HepG2 (cell line): ENCODE data around the gene ZNF792. TPM values are rescaled to one million over a fixed set of nuclear protein-coding genes. Genes with fewer than 3 reads are reported as not detected.
A peak's percentile ranks its signal among the peaks of the same experiment; 100 is the strongest.

Experiments used
- ATAC-seq: fragments of 200-7000 bp; cut with Tn5 transposase; 3 replicates; pipeline ENCODE4 v1.9.1; 2020; ENCODE audit warnings: mild to moderate bottlenecking, moderate library complexity
- BruUV-seq: library from RNA; stranded (reverse); fragments of 400-500 nt; replicated peaks from 2 replicates; lab custom pipeline; 2021; lab: Mats Ljungman, UMichigan
- CTCF ChIA-PET: fragments of 300-600 bp; formaldehyde crosslinking; extraction: SDS; loops from one replicate; lab custom pipeline; 2021; ENCODE audit warnings: low total read pairs, inconsistent platforms, low intra/inter-chr PET ratio; lab: Yijun Ruan, JAX
- POLR2A ChIA-PET: fragments of 350-600 bp; sonication (Branson Sonifier 250); formaldehyde crosslinking; loops from one replicate; lab custom pipeline; 2020; ENCODE audit warnings: antibody characterized with exemption, inconsistent platforms; lab: Yijun Ruan, JAX
- DNase-seq: peaks from one replicate; pipeline ENCODE4 v3.0.0-alpha.2; 2015; ENCODE audit warnings: low spot score
- FAIRE-seq: peaks from 3 replicates; lab custom pipeline; 2011; peaks lifted over from hg19 to GRCh38; lab: Jason Lieb, UNC
- H2AFZ ChIP-seq: one replicate; pipeline ENCODE4 v1.6.1; 2011; ENCODE audit warnings: low read length, inconsistent platforms
- H3K27ac ChIP-seq: fragments of 300-600 bp; 3 replicates; pipeline ENCODE4 v1.8.0; 2011; ENCODE audit warnings: mixed run types, mild to moderate bottlenecking, mixed read lengths, low read length, inconsistent platforms; ENCODE audit not compliant: insufficient read depth; ENCODE audit errors: extremely low read length
- H3K27me3 ChIP-seq, 2 experiments: fragments of 200-600 bp in 1 of 2; 2 replicates in 1 of 2; 3 replicates in 1 of 2; pipeline versions ENCODE4 v1.6.0 to v1.8.0; 2011; ENCODE audit warnings: low read length in 2 of 2, mild to moderate bottlenecking in 2 of 2, moderate library complexity in 2 of 2, inconsistent platforms in 1 of 2; ENCODE audit not compliant: insufficient read depth in 2 of 2, control insufficient read depth in 1 of 2
- H3K36me3 ChIP-seq, 2 experiments: fragments of 200-600 bp in 1 of 2; replicated peaks in 1 of 2; 2 replicates in 1 of 2; 3 replicates in 1 of 2; pipeline versions ENCODE4 v1.5.1 to v1.8.0; 2011; ENCODE audit warnings: low read length in 2 of 2, inconsistent platforms in 1 of 2; ENCODE audit not compliant: insufficient read depth in 2 of 2, control insufficient read depth in 1 of 2
- H3K4me1 ChIP-seq: 2 replicates; pipeline ENCODE4 v1.5.1; 2012; ENCODE audit warnings: low read length, inconsistent platforms; ENCODE audit not compliant: insufficient read depth
- H3K4me2 ChIP-seq: 2 replicates; pipeline ENCODE4 v1.6.0; 2011; ENCODE audit warnings: low read depth, low read length, inconsistent platforms
- H3K4me3 ChIP-seq, 3 experiments: fragments of 200-600 bp in 1 of 3; sonication (generic), shearing (Covaris generic) in 1 of 3; replicated peaks in 1 of 3; 2 replicates each; pipeline ENCODE4 v1.5.1; 2011 to 2016; ENCODE audit warnings: low read length in 3 of 3, inconsistent platforms in 2 of 3, low read depth in 2 of 3, mild to moderate bottlenecking in 2 of 3, control low read depth in 1 of 3, mixed read lengths in 1 of 3; ENCODE audit not compliant: insufficient read depth in 1 of 3
- H3K79me2 ChIP-seq: one replicate; pipeline ENCODE4 v1.6.1; 2011; ENCODE audit warnings: low read length, inconsistent platforms; ENCODE audit not compliant: insufficient read depth
- H3K9ac ChIP-seq: 2 replicates; pipeline ENCODE4 v1.6.0; 2011; ENCODE audit warnings: mild to moderate bottlenecking, low read depth, low read length, inconsistent platforms; ENCODE audit not compliant: insufficient read depth
- H3K9me3 ChIP-seq: 2 replicates; pipeline ENCODE4 v1.5.1; 2012; ENCODE audit warnings: mild to moderate bottlenecking, low read length
- H4K20me1 ChIP-seq: 2 replicates; pipeline ENCODE4 v1.6.0; 2011; ENCODE audit warnings: inconsistent platforms, mild to moderate bottlenecking, low read length, moderate library complexity; ENCODE audit not compliant: insufficient read depth
- GABPB1 ChIP-seq: IDR thresholded peaks from 2 replicates; pipeline ENCODE4 v1.6.1; 2016; ENCODE audit warnings: mild to moderate bottlenecking, missing genetic modification reagents, moderate library complexity, missing compliant biosample characterization
- GFI1 ChIP-seq: sonication (generic); formaldehyde crosslinking; IDR thresholded peaks from 2 replicates; pipeline ENCODE4 v1.5.0; 2020; ENCODE audit warnings: missing genetic modification reagents, mild to moderate bottlenecking, borderline replicate concordance
- NR3C1 ChIP-seq: sonication (generic); formaldehyde crosslinking; IDR thresholded peaks from 2 replicates; pipeline ENCODE4 v1.4.0; 2020; ENCODE audit warnings: missing genetic modification reagents
- POLR2A ChIP-seq, 2 experiments: IDR thresholded peaks; 2 replicates each; pipeline ENCODE4 v1.6.1; 2011; ENCODE audit warnings: low read depth in 2 of 2, low read length in 2 of 2, mild to moderate bottlenecking in 1 of 2, moderate library complexity in 1 of 2; ENCODE audit not compliant: insufficient read depth in 1 of 2
- POLR2G ChIP-seq: fragments of 200-400 bp; formaldehyde crosslinking; IDR thresholded peaks from 2 replicates; pipeline ENCODE4 v1.6.1; 2018; ENCODE audit warnings: mild to moderate bottlenecking, low read depth, low read length, moderate library complexity
- PRPF4 ChIP-seq: fragments of 200-400 bp; formaldehyde crosslinking; IDR thresholded peaks from 2 replicates; pipeline ENCODE4 v1.6.1; 2016; ENCODE audit warnings: low read length, low read depth; ENCODE audit not compliant: poor library complexity, severe bottlenecking
- SAFB2 ChIP-seq: sonication (generic); formaldehyde crosslinking; IDR thresholded peaks from 2 replicates; pipeline ENCODE4 v1.5.1; 2020; ENCODE audit warnings: missing genetic modification reagents, low read depth, mild to moderate bottlenecking, borderline replicate concordance
- TBX2 ChIP-seq: sonication (generic); formaldehyde crosslinking; IDR thresholded peaks from 2 replicates; pipeline ENCODE4 v1.5.0; 2020; ENCODE audit warnings: missing genetic modification reagents, mild to moderate bottlenecking, borderline replicate concordance
- WIZ ChIP-seq: sonication (generic); formaldehyde crosslinking; IDR thresholded peaks from 2 replicates; pipeline ENCODE4 v1.5.1; 2020; ENCODE audit warnings: mild to moderate bottlenecking, missing genetic modification reagents
- ZBTB38 ChIP-seq: sonication (generic); formaldehyde crosslinking; IDR thresholded peaks from 2 replicates; pipeline ENCODE4 v1.5.1; 2020; ENCODE audit warnings: mild to moderate bottlenecking, missing genetic modification reagents
- ZNF547 ChIP-seq: sonication (generic); formaldehyde crosslinking; IDR thresholded peaks from 2 replicates; pipeline ENCODE4 v1.5.1; 2020; ENCODE audit warnings: mild to moderate bottlenecking, missing genetic modification reagents
- ZNF768 ChIP-seq: sonication (generic); formaldehyde crosslinking; IDR thresholded peaks from 2 replicates; pipeline ENCODE4 v1.4.0; 2020; ENCODE audit warnings: missing genetic modification reagents
- ZSCAN29 ChIP-seq: sonication (generic); formaldehyde crosslinking; conservative IDR thresholded peaks from 2 replicates; pipeline ENCODE4 v1.4.0; 2020; ENCODE audit warnings: mild to moderate bottlenecking, missing genetic modification reagents
- WGBS: methylation state at CpG from one replicate; pipeline ENCODE4 v1.1.6; 2017; ENCODE audit warnings: low lambda C conversion rate; 5-methylcytosine and 5-hydroxymethylcytosine counted together
- in situ Hi-C: cut with HindIII; loops from 2 replicates; pipeline ENCODE4 v1.10.0; 2017; ENCODE audit warnings: low pct_unique_long_range_greater_than_20kb; ENCODE audit not compliant: extremely low pct_ligation_motif_present
- intact Hi-C: fragments of 100-400 bp; cut with micrococcal nuclease; formaldehyde crosslinking; loops from one replicate; pipeline ENCODE4 v1.10.0; 2022; ENCODE audit not compliant: unreplicated experiment
- polyA plus RNA-seq, 8 experiments: library from polyadenylated mRNA; depleted of rRNA in 3 of 8; stranded (reverse) in 7 of 8; unstranded in 1 of 8; fragments of >200 nt; fragmentation: Illumina TruSeq in 4 of 8; extraction: Trizol in 4 of 8; gene quantifications; 2 replicates each; pipeline versions ENCODE4 v1.2.1 to v1.2.3, GENCODE V29; 2011 to 2016; ENCODE audit warnings: low read depth in 4 of 8, missing spikeins in 1 of 8, mixed read lengths in 1 of 8; ENCODE audit not compliant: insufficient read depth in 1 of 8
- total RNA-seq, 5 experiments: library from RNA; depleted of rRNA; stranded (reverse); fragments of >200 nt; fragmentation: Illumina TruSeq; extraction: Trizol; gene quantifications; 2 replicates each; pipeline ENCODE4 v1.2.3, GENCODE V29; 2016; ENCODE audit warnings: low read depth in 1 of 5
- TF ChIP-seq, protein P1 (sequence below): sonication (generic); formaldehyde crosslinking; IDR thresholded peaks from 2 replicates; pipeline ENCODE4 v1.8.1; 2023; ENCODE audit warnings: missing genetic modification reagents, mild to moderate bottlenecking, borderline replicate concordance

The ZNF792 gene
- total and polyA plus RNA-seq, 2 of the 13 experiments (the other 11 are each of a cell fraction or from before 2014, with no cell fraction given): 5.5 to 11.5 TPM

GRCh38 chr19:35013041-35013819, 49.2 kb upstream of the ZNF792 start (continued):
- TF ChIP-seq ZNF547 (CRISPR knock-in tag) (0 out of 2 replicates have a peak, but pooled peaks have one; percentile 49), NR3C1 (no peak), GABPB1 (peak; percentile 24; the same call in 1 of the 2 replicates), ZSCAN29 (CRISPR knock-in tag) (no peak), TBX2 (CRISPR knock-in tag) (no peak)

- Histone ChIP-seq H3K9me3 (no peaks in the 10 kb centered on the region), H3K4me1 (peaks cover 14% of the 10 kb centered on the region), H3K4me2 (no peak overlapping the region), H4K20me1 (peaks cover 14% of the 10 kb centered on the region; the same call in 1 of the 2 replicates), H3K27ac (no peak overlapping the region), H3K27me3 (no peaks in the 10 kb centered on the region)
- 94% methylated on average over 15 of the region's 18 CpGs for WGBS
- intact Hi-C loops: no loop called here
- BruUV-seq: TSS peak; percentile 14
- DNase-seq: no peak
- CTCF ChIA-PET: interaction anchor here (1.0 to 3.4 kb wide), 3 partner anchors 10 to 39 kb away, joined by 3 to 99 read pairs (median 4); no protein-coding TSS in a partner anchor
- in situ Hi-C loops: loop anchor here (5.0 kb wide), 1 partner anchor 40 kb away; no protein-coding TSS in a partner anchor
- no peak for FAIRE-seq
- TF ChIP-seq, protein P1, sequence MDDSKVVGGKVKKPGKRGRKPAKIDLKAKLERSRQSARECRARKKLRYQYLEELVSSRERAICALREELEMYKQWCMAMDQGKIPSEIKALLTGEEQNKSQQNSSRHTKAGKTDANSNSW (CRISPR knock-in tag): no peak
- TF ChIP-seq ZBTB38 (0 out of 2 replicates have a peak, but pooled peaks have one; percentile 14), PRPF4 (no peak), POLR2G (0 out of 2 replicates have a peak, but pooled peaks have one; percentile 40), SAFB2 (no peak), ZNF768 (peak; percentile 36; the same call in 1 of the 2 replicates), GFI1 (CRISPR knock-in tag) (no peak), POLR2A (IDR thresholded peaks at IDR 0.05; ENCODE audit: insufficient read depth in 1 of 2, low read depth in 2 of 2, low read length in 2 of 2) (peak in 1 of 2 experiments; percentile 33; a peak in 1 of 4 replicates), WIZ (CRISPR knock-in tag) (no peak)
- TF ChIP-seq, all 625 proteins: peak for 4
- POLR2A ChIA-PET: no interaction called here
- H3K36me3 ChIP-seq: peaks cover 25 to 59% of the 10 kb centered on the region in 2 experiments
- no peaks in the 10 kb centered on the region for H3K79me2 ChIP-seq
- no peak overlapping the region for H3K9ac ChIP-seq
- H2AFZ ChIP-seq: no peak overlapping the region
- ATAC-seq: no peak
- no peak overlapping the region for H3K4me3 ChIP-seq
Measured at GRCh38 chr19:35011737-35012682, 48.0 kb upstream of the ZNF792 start.
